Keratinocyte (primary cell): ENCODE data around the gene GLT1D1.

ENCODE experiments used
- EZH2 ChIP-seq: IDR thresholded peaks from one replicate; pipeline ENCODE4 v1.6.1; 2012; ENCODE audit warnings: inconsistent platforms, mild to moderate bottlenecking, low read length, moderate library complexity
- TF ChIP-seq, protein P1 (sequence below), 3 experiments: IDR thresholded peaks in 1 of 3; conservative IDR thresholded peaks in 1 of 3; optimal IDR thresholded peaks in 1 of 3; 2 replicates in 2 of 3; 3 replicates in 1 of 3; pipeline versions ENCODE3 to v1.5.1; 2011; ENCODE audit warnings: low read length in 3 of 3, mild to moderate bottlenecking in 3 of 3, moderate library complexity in 2 of 3, control low read depth in 1 of 3, inconsistent platforms in 1 of 3; ENCODE audit not compliant: insufficient read depth in 2 of 3; ENCODE audit errors: extremely low read depth in 1 of 3

DNA sequence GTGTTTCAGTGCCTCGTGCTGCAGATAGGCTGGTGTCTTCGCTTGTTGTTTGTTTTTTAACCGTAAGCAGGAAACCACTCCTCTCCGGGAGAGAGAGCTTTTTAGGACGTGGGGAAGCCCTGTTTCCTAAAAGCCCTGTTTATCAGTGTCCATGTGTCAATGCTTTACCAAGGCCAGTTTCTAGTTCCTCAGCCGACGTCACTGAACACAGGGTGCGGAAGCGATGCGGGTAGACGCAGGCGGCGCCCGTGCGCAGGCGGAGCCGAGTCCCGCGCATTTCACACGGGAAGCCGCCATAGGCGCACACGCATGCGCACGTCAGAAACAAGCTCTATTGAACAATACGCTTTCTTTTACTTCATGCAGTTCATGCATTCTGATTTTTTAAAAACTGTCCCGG is 79.8 kb downstream of the GLT1D1 start:
- TF ChIP-seq, protein P1, sequence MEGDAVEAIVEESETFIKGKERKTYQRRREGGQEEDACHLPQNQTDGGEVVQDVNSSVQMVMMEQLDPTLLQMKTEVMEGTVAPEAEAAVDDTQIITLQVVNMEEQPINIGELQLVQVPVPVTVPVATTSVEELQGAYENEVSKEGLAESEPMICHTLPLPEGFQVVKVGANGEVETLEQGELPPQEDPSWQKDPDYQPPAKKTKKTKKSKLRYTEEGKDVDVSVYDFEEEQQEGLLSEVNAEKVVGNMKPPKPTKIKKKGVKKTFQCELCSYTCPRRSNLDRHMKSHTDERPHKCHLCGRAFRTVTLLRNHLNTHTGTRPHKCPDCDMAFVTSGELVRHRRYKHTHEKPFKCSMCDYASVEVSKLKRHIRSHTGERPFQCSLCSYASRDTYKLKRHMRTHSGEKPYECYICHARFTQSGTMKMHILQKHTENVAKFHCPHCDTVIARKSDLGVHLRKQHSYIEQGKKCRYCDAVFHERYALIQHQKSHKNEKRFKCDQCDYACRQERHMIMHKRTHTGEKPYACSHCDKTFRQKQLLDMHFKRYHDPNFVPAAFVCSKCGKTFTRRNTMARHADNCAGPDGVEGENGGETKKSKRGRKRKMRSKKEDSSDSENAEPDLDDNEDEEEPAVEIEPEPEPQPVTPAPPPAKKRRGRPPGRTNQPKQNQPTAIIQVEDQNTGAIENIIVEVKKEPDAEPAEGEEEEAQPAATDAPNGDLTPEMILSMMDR (optimal IDR thresholded peaks at IDR 0.05 in 1 of 3, IDR thresholded peaks at IDR 0.05 in 1 of 3, conservative IDR thresholded peaks at IDR 0.05 in 1 of 3; ENCODE audit: extremely low read depth in 1 of 3, insufficient read depth in 2 of 3, low read length in 3 of 3): no peak
- TF ChIP-seq EZH2: no peak
